GM18951 (cell line): Measurements from ENCODE around the gene AFF3.

Experiments used
- POLR2A ChIP-seq: IDR thresholded peaks from 4 replicates; pipeline ENCODE4 v1.6.1; 2011; ENCODE audit warnings: mild to moderate bottlenecking; ENCODE audit not compliant: insufficient read length, insufficient read depth; ENCODE audit errors: extremely low read depth
- in situ Hi-C: fragments of 300-500 bp; cut with MboI; formaldehyde crosslinking; loops from one replicate; pipeline ENCODE4 v1.12.0; 2022; ENCODE audit warnings: low sequenced_read_pairs, mixed read lengths, inconsistent platforms; ENCODE audit not compliant: unreplicated experiment

Gene AFF3

DNA sequence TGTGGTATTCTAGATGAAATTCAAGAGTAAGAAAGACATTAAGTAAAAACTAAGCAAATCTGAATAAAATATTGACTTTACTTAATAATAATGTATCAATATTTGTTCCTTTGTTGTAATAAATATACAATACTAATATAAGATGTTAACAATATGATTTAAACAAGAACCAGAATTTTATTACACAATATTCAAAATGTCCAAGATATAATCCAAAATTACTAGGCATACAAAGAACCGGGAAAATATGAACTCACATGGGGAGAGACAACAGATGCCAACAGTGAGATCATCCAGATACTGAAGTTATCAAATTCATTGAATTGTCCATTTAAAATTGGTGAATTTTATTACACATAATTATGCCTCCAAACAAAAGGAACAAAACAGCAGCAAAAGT, 286.3 kb downstream of the AFF3 start:
- no peak for TF ChIP-seq POLR2A
- in situ Hi-C loops, result no loop called here

- in situ Hi-C loops, result no loop called here
These were observed 288.0 kb downstream of the AFF3 start for GRCh38 chr2:99854236-99854852.

GRCh38 chr2:99852956-99853355, 289.4 kb downstream of the AFF3 start:
- TF ChIP-seq POLR2A, result no peak
- in situ Hi-C loops, result no loop called here

More at GRCh38 chr2:99854236-99854852, 288.0 kb downstream of the AFF3 start:
- no peak for TF ChIP-seq POLR2A

DNA sequence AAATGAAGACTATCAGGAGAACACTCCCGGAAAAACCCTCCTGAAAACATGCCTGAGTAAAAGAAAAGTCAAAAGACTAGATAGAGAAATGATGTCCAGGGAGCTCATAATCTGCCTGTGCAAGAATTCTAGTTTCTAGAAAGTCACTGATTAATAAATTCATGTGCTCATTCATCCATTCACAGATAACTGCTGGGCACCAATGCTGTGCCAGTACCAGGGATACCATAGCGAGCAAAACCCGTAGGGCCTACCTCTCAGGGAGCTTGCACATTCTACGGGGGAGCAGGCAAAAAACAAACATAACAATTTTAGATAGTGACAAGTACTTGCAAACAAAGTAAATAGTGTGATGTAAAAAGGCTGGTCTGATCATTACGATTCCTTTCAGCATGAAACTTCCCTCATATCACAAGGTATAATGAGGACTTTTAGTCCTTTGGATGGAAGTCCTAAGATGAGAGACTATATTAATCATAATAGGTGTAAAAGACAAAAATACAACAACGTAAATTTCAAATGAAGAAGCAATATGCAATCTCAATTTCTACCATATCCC, 289.9 kb downstream of the AFF3 start:
- in situ Hi-C loops, result no loop called here
- TF ChIP-seq POLR2A, result no peak

DNA sequence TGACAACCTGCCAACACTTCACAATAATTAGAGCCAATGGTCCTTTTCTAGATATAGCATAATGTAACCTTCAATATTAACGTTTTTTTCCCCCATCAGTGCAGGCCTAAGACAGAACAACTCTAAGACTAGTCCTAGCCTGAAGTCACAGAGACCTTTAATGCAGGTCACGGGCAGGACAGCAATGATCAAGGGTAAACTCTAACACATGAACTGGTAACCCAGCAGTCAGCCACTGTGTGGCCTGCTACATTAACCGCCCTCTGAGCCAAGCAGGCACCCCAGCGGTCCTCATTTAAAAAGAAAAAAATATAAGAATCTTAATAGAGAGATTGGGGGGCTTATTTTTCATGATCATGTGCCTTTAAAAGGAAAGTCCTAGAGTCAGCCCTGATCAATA, 290.6 kb downstream of the AFF3 start:
- in situ Hi-C loops, result no loop called here

DNA sequence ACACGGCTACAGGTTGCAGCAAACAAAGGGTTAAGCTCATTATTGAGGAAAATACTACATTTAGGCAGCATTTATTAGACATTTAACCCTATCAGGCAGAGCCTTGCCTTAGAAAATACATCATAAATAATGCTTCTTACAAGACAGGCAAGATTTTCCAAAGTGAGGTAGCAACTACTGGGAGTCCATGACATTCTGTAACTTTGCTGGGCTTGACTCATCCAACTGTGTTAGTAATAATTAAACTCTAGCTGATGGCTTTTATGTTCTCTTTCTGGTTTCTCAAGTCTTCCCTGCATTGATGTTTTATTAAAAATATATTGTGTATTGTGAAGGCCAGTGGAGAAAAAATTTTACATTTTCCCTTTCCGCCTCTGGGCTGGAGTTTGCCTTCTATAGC, 291.3 kb downstream of the AFF3 start:
- TF ChIP-seq POLR2A, result no peak
- in situ Hi-C loops, result no loop called here

More for the DNA sequence above, 290.6 kb downstream of the AFF3 start:
- TF ChIP-seq POLR2A, result no peak

DNA sequence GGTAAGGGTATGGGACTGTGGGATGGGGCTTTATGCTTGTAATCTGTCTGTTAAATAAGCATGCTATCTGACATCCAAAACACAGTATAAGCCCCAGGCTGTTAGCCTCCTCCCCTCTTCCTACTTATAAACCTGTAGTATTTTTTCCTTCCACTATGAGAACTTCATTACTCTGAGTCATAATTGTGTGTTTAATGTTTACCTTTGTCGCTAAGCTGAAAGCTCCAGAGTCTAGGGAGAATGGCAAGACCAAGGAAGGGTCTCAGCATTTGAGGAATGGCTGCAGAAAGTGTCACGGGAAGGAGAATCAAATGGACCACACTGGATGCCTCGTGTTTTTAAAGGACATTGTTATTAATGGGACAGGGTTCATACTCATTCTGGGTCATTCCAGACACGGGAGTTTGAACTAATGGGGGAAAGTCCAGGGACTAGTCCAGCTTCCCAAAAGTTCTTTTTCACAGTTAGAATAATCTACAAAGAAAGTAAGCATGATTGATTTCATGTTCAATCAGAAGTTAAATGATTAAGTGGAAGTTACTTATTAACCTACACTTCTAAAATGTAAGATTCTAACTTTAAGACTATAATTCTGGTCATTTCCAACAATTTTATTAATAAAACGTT, 292.2 kb downstream of the AFF3 start:
- in situ Hi-C loops, result no loop called here
- no peak for TF ChIP-seq POLR2A

GRCh38 chr2:99846462-99847107, 295.8 kb downstream of the AFF3 start:
- no peak for TF ChIP-seq POLR2A
- in situ Hi-C loops, result no loop called here

- in situ Hi-C loops, result no loop called here
- TF ChIP-seq POLR2A, result no peak
These were observed 297.1 kb downstream of the AFF3 start for GRCh38 chr2:99845296-99845695.

GRCh38 chr2:99842451-99842850, 299.9 kb downstream of the AFF3 start:
- in situ Hi-C loops, result no loop called here
- no peak for TF ChIP-seq POLR2A

DNA sequence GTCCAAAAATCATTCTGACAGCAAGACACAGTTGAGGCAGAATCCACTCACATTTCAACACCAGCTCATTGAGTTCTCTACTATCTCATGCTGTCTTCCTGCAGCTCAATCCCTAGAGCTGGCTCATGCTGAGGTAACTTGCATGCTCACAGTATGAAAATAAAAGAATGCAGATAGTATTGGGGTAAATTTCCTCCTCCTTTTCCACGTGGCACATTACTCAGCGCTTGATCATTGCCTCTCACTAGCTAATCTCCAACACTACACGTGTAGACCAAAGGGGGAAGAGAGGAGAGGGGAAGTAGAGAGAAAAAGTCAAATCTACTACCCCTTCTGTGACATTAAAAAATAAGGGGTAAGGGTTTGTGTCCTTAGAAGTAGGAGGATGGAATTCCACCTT, 300.6 kb downstream of the AFF3 start:
- TF ChIP-seq POLR2A, result no peak
- in situ Hi-C loops, result no loop called here

GRCh38 chr2:99840831-99841230, 301.6 kb downstream of the AFF3 start:
- in situ Hi-C loops, result no loop called here
- TF ChIP-seq POLR2A, result no peak

- in situ Hi-C loops, result no loop called here
- no peak for TF ChIP-seq POLR2A
These were observed 305.4 kb downstream of the AFF3 start for GRCh38 chr2:99836690-99837605.
